Coronary artery (tissue), 2 donors: ENCODE data around the gene MGAT4B.

Experiments used
- DNase-seq: peaks from one replicate; pipeline ENCODE4 v3.0.0-alpha.2; 2017; ENCODE audit warnings: low spot score
- H3K27ac ChIP-seq, 2 donors: fragments of 200-600 bp; sonication (generic); one replicate each; pipeline ENCODE4 v1.5.1; 2016 to 2019
- H3K4me3 ChIP-seq: fragments of 200-600 bp; sonication (generic); 2 replicates; pipeline ENCODE4 v1.5.1; 2016; ENCODE audit warnings: mild to moderate bottlenecking, moderate library complexity
- TF ChIP-seq, protein P1 (sequence below): fragments of 200-600 bp; sonication (generic); IDR thresholded peaks from one replicate; pipeline ENCODE4 v1.5.1; 2019; ENCODE audit warnings: antibody characterized with exemption

MGAT4B gene

GRCh38 chr5:179753971-179754370 is 52.7 kb downstream of the MGAT4B start:
- TF ChIP-seq, protein P1, sequence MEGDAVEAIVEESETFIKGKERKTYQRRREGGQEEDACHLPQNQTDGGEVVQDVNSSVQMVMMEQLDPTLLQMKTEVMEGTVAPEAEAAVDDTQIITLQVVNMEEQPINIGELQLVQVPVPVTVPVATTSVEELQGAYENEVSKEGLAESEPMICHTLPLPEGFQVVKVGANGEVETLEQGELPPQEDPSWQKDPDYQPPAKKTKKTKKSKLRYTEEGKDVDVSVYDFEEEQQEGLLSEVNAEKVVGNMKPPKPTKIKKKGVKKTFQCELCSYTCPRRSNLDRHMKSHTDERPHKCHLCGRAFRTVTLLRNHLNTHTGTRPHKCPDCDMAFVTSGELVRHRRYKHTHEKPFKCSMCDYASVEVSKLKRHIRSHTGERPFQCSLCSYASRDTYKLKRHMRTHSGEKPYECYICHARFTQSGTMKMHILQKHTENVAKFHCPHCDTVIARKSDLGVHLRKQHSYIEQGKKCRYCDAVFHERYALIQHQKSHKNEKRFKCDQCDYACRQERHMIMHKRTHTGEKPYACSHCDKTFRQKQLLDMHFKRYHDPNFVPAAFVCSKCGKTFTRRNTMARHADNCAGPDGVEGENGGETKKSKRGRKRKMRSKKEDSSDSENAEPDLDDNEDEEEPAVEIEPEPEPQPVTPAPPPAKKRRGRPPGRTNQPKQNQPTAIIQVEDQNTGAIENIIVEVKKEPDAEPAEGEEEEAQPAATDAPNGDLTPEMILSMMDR, result no peak
- no peak for DNase-seq
- Histone ChIP-seq H3K27ac (no peak overlapping the region), H3K4me3 (no peak overlapping the region)

- TF ChIP-seq, protein P1, result no peak
- no peak for DNase-seq
- no peak overlapping the region for H3K27ac ChIP-seq
- no peak overlapping the region for H3K4me3 ChIP-seq
Observed at GRCh38 chr5:179749857-179750508, 56.7 kb downstream of the MGAT4B start.

DNA sequence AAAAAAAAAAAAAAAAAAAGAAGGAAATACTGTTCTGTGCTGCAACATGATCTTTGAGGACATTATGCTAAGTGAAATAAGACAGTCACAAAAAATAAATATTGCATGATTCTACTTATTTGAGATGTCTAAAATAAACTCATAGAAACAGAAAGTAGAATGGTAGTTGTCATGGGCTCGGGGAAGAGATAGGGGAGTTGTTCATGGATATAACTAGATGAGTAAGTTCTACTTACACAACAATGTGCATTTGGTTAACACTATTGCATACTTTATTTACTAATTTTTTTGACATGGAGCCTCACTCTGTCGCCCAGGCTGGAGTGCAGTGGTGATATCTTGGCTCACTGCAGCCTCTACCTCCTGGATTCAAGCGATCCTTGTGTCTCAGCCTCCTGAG is 58.9 kb downstream of the MGAT4B start:
- no peak for DNase-seq
- Histone ChIP-seq H3K27ac (no peak overlapping the region), H3K4me3 (no peak overlapping the region)
- TF ChIP-seq, protein P1, result no peak
